Measurements from ENCODE around the gene ARHGAP45. TPM values are rescaled to one million over a fixed set of nuclear protein-coding genes. Genes with fewer than 3 reads are reported as not detected.

ARHGAP45 gene
- total RNA-seq, 1 donor from 2014 or later, result 83.5 TPM

- Histone ChIP-seq H3K27ac (no peak overlapping the region), H3K4me1 (peaks cover 26% of the 10 kb centered on the region), H3K36me3 (no peaks in the 10 kb centered on the region), H3K9me3 (peaks cover 13% of the 10 kb centered on the region), H3K27me3 (ENCODE audit: low read depth) (no peaks in the 10 kb centered on the region), H3K4me3 (no peak overlapping the region)
- TF ChIP-seq, protein P1, sequence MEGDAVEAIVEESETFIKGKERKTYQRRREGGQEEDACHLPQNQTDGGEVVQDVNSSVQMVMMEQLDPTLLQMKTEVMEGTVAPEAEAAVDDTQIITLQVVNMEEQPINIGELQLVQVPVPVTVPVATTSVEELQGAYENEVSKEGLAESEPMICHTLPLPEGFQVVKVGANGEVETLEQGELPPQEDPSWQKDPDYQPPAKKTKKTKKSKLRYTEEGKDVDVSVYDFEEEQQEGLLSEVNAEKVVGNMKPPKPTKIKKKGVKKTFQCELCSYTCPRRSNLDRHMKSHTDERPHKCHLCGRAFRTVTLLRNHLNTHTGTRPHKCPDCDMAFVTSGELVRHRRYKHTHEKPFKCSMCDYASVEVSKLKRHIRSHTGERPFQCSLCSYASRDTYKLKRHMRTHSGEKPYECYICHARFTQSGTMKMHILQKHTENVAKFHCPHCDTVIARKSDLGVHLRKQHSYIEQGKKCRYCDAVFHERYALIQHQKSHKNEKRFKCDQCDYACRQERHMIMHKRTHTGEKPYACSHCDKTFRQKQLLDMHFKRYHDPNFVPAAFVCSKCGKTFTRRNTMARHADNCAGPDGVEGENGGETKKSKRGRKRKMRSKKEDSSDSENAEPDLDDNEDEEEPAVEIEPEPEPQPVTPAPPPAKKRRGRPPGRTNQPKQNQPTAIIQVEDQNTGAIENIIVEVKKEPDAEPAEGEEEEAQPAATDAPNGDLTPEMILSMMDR (IDR thresholded peaks at IDR 0.05), result no peak
- intact Hi-C loops (cut with DNase I), result no loop called here
- no peak for ATAC-seq
- DNase-seq, result peak; percentile 50
Measured at GRCh38 chr19:1061987-1062386, 5.0 kb upstream of the ARHGAP45 start.

- TF ChIP-seq, protein P1 (IDR thresholded peaks at IDR 0.05), result no peak
- Histone ChIP-seq H3K36me3 (no peaks in the 10 kb centered on the region), H3K9me3 (peaks cover 8% of the 10 kb centered on the region), H3K27ac (no peak overlapping the region), H3K4me3 (no peak overlapping the region), H3K4me1 (peaks cover 31% of the 10 kb centered on the region), H3K27me3 (ENCODE audit: low read depth) (no peaks in the 10 kb centered on the region)
- ATAC-seq (no peak), DNase-seq (peak; percentile 56)
- intact Hi-C loops (cut with DNase I), result no loop called here
Measured at GRCh38 chr19:1062387-1063029, 4.5 kb upstream of the ARHGAP45 start.

- DNase-seq, result peak; percentile 63
Measured at GRCh38 chr19:1063030-1063908, 3.7 kb upstream of the ARHGAP45 start.

GRCh38 chr19:1063909-1064660, 2.9 kb upstream of the ARHGAP45 start:
- Histone ChIP-seq H3K27ac (no peak overlapping the region), H3K9me3 (no peaks in the 10 kb centered on the region), H3K27me3 (ENCODE audit: low read depth) (no peaks in the 10 kb centered on the region), H3K4me3 (peak overlapping the region; percentile 73), H3K36me3 (no peaks in the 10 kb centered on the region), H3K4me1 (peaks cover 45% of the 10 kb centered on the region)
- intact Hi-C loops (cut with DNase I), result no loop called here
- ATAC-seq (peak; percentile 20 to 40), DNase-seq (peak; percentile 50)
- TF ChIP-seq, protein P1 (IDR thresholded peaks at IDR 0.05), result no peak

More at GRCh38 chr19:1063030-1063908, 3.7 kb upstream of the ARHGAP45 start:
- ATAC-seq, result no peak
- intact Hi-C loops (cut with DNase I), result no loop called here
- Histone ChIP-seq H3K4me3 (no peak overlapping the region), H3K27me3 (ENCODE audit: low read depth) (no peaks in the 10 kb centered on the region), H3K27ac (no peak overlapping the region), H3K9me3 (peaks cover 3% of the 10 kb centered on the region), H3K4me1 (peaks cover 37% of the 10 kb centered on the region), H3K36me3 (no peaks in the 10 kb centered on the region)
- TF ChIP-seq, protein P1 (IDR thresholded peaks at IDR 0.05), result no peak
